PC-3 (cell line): ENCODE results near the gene DAP3. TPM values are rescaled to one million over a fixed set of nuclear protein-coding genes. Genes with fewer than 3 reads are reported as not detected.

ENCODE experiments used
- ATAC-seq: fragments of 200-7000 bp; cut with Tn5 transposase; 2 replicates; pipeline ENCODE4 v1.9.1; 2020; ENCODE audit warnings: mild to moderate bottlenecking, moderate library complexity
- BruUV-seq: library from RNA; stranded (reverse); fragments of 400-500 nt; replicated peaks from 2 replicates; lab custom pipeline; 2021; lab: Mats Ljungman, UMichigan
- CTCF ChIA-PET: fragments of 300-600 bp; sonication (Branson Sonifier 250); formaldehyde crosslinking; loops from one replicate; lab custom pipeline; 2022; ENCODE audit warnings: antibody characterized with exemption; lab: Charles Lee
- POLR2A ChIA-PET: fragments of 300-600 bp; sonication (Branson Sonifier 250); formaldehyde crosslinking; loops from one replicate; lab custom pipeline; 2022; ENCODE audit warnings: antibody characterized with exemption; ENCODE audit not compliant: unreplicated experiment; lab: Charles Lee
- DNase-seq: peaks from one replicate; pipeline ENCODE4 v3.0.0-alpha.2; 2015
- H2AFZ ChIP-seq: fragments of 300-600 bp; sonication (generic); 2 replicates; pipeline ENCODE4 v1.6.0; 2016; ENCODE audit warnings: antibody characterized with exemption, low read length
- H3F3A ChIP-seq: fragments of 300-600 bp; sonication (generic); one replicate; pipeline ENCODE4 v1.6.0; 2017; ENCODE audit warnings: antibody characterized with exemption, low read length, control low read depth, mild to moderate bottlenecking; ENCODE audit not compliant: unreplicated experiment
- H3K27ac ChIP-seq: fragments of 300-600 bp; sonication (generic); 2 replicates; pipeline ENCODE4 v1.5.1; 2016; ENCODE audit warnings: mild to moderate bottlenecking, low read length
- H3K27me3 ChIP-seq: fragments of 300-600 bp; sonication (generic); 2 replicates; pipeline ENCODE4 v1.6.1; 2016; ENCODE audit warnings: low read length, mixed read lengths
- H3K36me3 ChIP-seq: fragments of 300-600 bp; sonication (generic); 2 replicates; pipeline ENCODE4 v1.6.1; 2016; ENCODE audit warnings: low read depth, mixed run types, low read length, mixed read lengths
- H3K4me1 ChIP-seq: fragments of 300-600 bp; sonication (generic); 2 replicates; pipeline ENCODE4 v1.5.1; 2016; ENCODE audit warnings: low read length; ENCODE audit not compliant: insufficient read depth
- H3K4me2 ChIP-seq: fragments of 300-600 bp; sonication (generic); 2 replicates; pipeline ENCODE4 v1.6.0; 2016; ENCODE audit warnings: low read length
- H3K4me3 ChIP-seq: fragments of 300-600 bp; sonication (generic); 2 replicates; pipeline ENCODE4 v1.5.1; 2016; ENCODE audit warnings: mild to moderate bottlenecking, low read length, mixed read lengths
- H3K79me2 ChIP-seq: fragments of 300-600 bp; sonication (generic); 2 replicates; pipeline ENCODE4 v1.6.1; 2017; ENCODE audit warnings: low read length, mixed read lengths
- H3K9ac ChIP-seq: fragments of 300-600 bp; sonication (generic); 2 replicates; pipeline ENCODE4 v1.6.0; 2016; ENCODE audit warnings: mild to moderate bottlenecking, low read length
- H3K9me2 ChIP-seq: fragments of 300-600 bp; sonication (generic); replicated peaks from 2 replicates; pipeline ENCODE4 v1.6.1; 2016; ENCODE audit warnings: mixed run types, low read length, mixed read lengths
- H3K9me3 ChIP-seq: fragments of 300-600 bp; sonication (generic); 2 replicates; pipeline ENCODE4 v1.6.1; 2016; ENCODE audit warnings: low read length, mixed read lengths
- H4K20me1 ChIP-seq: fragments of 300-600 bp; sonication (generic); 2 replicates; pipeline ENCODE4 v1.6.1; 2016; ENCODE audit warnings: low read length, mixed read lengths
- CTCF ChIP-seq: fragments of 300-600 bp; sonication (generic); conservative IDR thresholded peaks from 2 replicates; pipeline ENCODE4 v1.5.1; 2017; ENCODE audit warnings: antibody characterized with exemption, low read depth, mild to moderate bottlenecking, low read length
- EZH2 ChIP-seq: fragments of 300-600 bp; sonication (generic); IDR thresholded peaks from one replicate; pipeline ENCODE4 v1.6.1; 2017; ENCODE audit warnings: antibody characterized with exemption, mild to moderate bottlenecking, low read length; ENCODE audit not compliant: unreplicated experiment
- EZH2phosphoT487 ChIP-seq: fragments of 300-600 bp; sonication (generic); IDR thresholded peaks from 2 replicates; pipeline ENCODE4 v1.6.1; 2018; ENCODE audit warnings: mild to moderate bottlenecking, antibody characterized with exemption, low read length, borderline replicate concordance
- intact Hi-C: fragments of 100-400 bp; cut with micrococcal nuclease; formaldehyde crosslinking; loops from 2 replicates; pipeline ENCODE4 v1.9.0; 2023
- total RNA-seq: library from RNA; depleted of rRNA; stranded (reverse); fragments of >200 nt; gene quantifications from 2 replicates; pipeline ENCODE4 v1.2.3, GENCODE V29; 2014

DAP3 gene
- total RNA-seq, 1 experiment from 2014 or later, result 144 TPM

GRCh38 chr1:155643230-155643629, 45.7 kb upstream of the DAP3 start:
- H3F3A ChIP-seq, result peaks cover 3% of the 10 kb centered on the region
- no peaks in the 10 kb centered on the region for H3K9me2 ChIP-seq
- no peaks in the 10 kb centered on the region for H3K79me2 ChIP-seq
- BruUV-seq, result no TSS peak
- intact Hi-C loops, result no loop called here
- no peak overlapping the region for H3K27ac ChIP-seq
- no peak for ATAC-seq
- DNase-seq, result no peak
- H3K9me3 ChIP-seq, result peaks cover 19% of the 10 kb centered on the region
- H2AFZ ChIP-seq, result no peak overlapping the region
- CTCF ChIA-PET, result no interaction called here
- POLR2A ChIA-PET, result no interaction called here
- no peaks in the 10 kb centered on the region for H4K20me1 ChIP-seq
- H3K4me3 ChIP-seq, result no peak overlapping the region
- no peak for TF ChIP-seq EZH2
- no peak for TF ChIP-seq EZH2phosphoT487
- TF ChIP-seq CTCF, result no peak
- H3K9ac ChIP-seq, result no peak overlapping the region
- peaks cover 3% of the 10 kb centered on the region for H3K4me1 ChIP-seq
- no peaks in the 10 kb centered on the region for H3K27me3 ChIP-seq
- peaks cover 17% of the 10 kb centered on the region; the same call in 1 of the 2 replicates for H3K36me3 ChIP-seq
- no peak overlapping the region for H3K4me2 ChIP-seq

GRCh38 chr1:155645034-155645598, 43.8 kb upstream of the DAP3 start:
- intact Hi-C loops, result no loop called here
- ChIA-PET CTCF (no interaction called here), POLR2A (no interaction called here)
- H3K4me1 ChIP-seq, result peaks cover 8% of the 10 kb centered on the region
- DNase-seq (no peak), ATAC-seq (no peak)
- no TSS peak for BruUV-seq
- no peak overlapping the region for H3K4me2 ChIP-seq
- no peaks in the 10 kb centered on the region for H3K27me3 ChIP-seq
- no peaks in the 10 kb centered on the region for H4K20me1 ChIP-seq
- TF ChIP-seq EZH2phosphoT487 (no peak), CTCF (no peak), EZH2 (no peak)
- H3K9me2 ChIP-seq, result no peaks in the 10 kb centered on the region
- H3K79me2 ChIP-seq, result no peaks in the 10 kb centered on the region
- H3K9ac ChIP-seq, result no peak overlapping the region
- H3K27ac ChIP-seq, result no peak overlapping the region
- no peak overlapping the region for H3K4me3 ChIP-seq
- no peak overlapping the region for H2AFZ ChIP-seq
- peaks cover 17% of the 10 kb centered on the region; the same call in 1 of the 2 replicates for H3K36me3 ChIP-seq
- H3K9me3 ChIP-seq, result peaks cover 19% of the 10 kb centered on the region
- H3F3A ChIP-seq, result peaks cover 3% of the 10 kb centered on the region

GRCh38 chr1:155645648-155646047, 43.2 kb upstream of the DAP3 start:
- H3F3A ChIP-seq, result peaks cover 3% of the 10 kb centered on the region

More at GRCh38 chr1:155645648-155646047, 43.2 kb upstream of the DAP3 start:
- DNase-seq (no peak), ATAC-seq (no peak)
- Histone ChIP-seq H3K27ac (no peak overlapping the region), H3K4me1 (peaks cover 11% of the 10 kb centered on the region), H3K4me2 (no peak overlapping the region), H3K9ac (no peak overlapping the region), H3K4me3 (no peak overlapping the region), H3K9me3 (peaks cover 19% of the 10 kb centered on the region), H3K79me2 (no peaks in the 10 kb centered on the region), H3K9me2 (no peaks in the 10 kb centered on the region), H3K27me3 (no peaks in the 10 kb centered on the region), H3K36me3 (peaks cover 17% of the 10 kb centered on the region; the same call in 1 of the 2 replicates), H2AFZ (no peak overlapping the region), H4K20me1 (no peaks in the 10 kb centered on the region)
- intact Hi-C loops, result no loop called here
- no peak for TF ChIP-seq EZH2phosphoT487
- TF ChIP-seq EZH2, result no peak
- no peak for TF ChIP-seq CTCF
- POLR2A ChIA-PET, result no interaction called here
- BruUV-seq, result no TSS peak
- CTCF ChIA-PET, result no interaction called here
